ENCODE results near the gene SPC24. TPM values are rescaled to one million over a fixed set of nuclear protein-coding genes. Genes with fewer than 3 reads are reported as not detected.

Gene SPC24
- total and polyA plus RNA-seq, 9 of the 15 experiments (the other 6 are each of a cell fraction or from before 2014, with no cell fraction given): 18.2 to 154 (median 60.9) TPM

DNA sequence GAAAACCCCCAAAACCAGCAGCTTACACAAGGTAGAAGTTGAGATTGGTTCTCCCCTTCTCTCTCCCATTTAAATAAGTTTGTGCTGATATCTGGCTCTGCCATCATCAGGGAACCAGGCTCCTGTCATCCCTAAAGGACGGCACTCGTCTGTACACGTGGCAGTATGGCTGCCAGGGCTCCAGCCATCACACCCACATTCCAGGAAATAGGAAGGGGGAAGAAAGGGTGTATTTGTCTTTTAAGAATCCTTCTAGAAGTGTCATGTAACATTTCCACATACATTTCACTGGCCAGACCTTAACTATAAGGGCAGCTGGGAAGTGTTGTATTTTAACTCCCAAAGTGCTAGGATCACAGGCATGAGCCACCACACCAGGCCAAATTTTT, 10.1 kb downstream of the SPC24 start:
- intact Hi-C loops (cut with micrococcal nuclease): no loop called here
- in situ Hi-C loops (cut with MboI): no loop called here
- no peak overlapping the region for H3K4me3 ChIP-seq
- POLR2A ChIA-PET: interaction anchor here (3.9 kb wide), 1 partner anchor 10 kb away, joined by 52 read pairs; the partner anchor contains the start of gene SPC24
- CTCF ChIA-PET (ENCODE audit: low intra/inter-chr PET ratio): no interaction called here
- H3K9me3 ChIP-seq (replicated peaks; ENCODE audit: control insufficient read depth, insufficient read depth, low read depth, low read length): no peaks in the 10 kb centered on the region
- H3K27ac ChIP-seq (ENCODE audit: extremely low read depth, low read depth, low read length): no peak overlapping the region; the same call in 2 of the 3 replicates
- no peak for DNase-seq (ENCODE audit: extremely low read depth in 1 of 4, low spot score in 3 of 4)
- H4K20me1 ChIP-seq (replicated peaks; ENCODE audit: control insufficient read depth, insufficient read depth, low read length): no peaks in the 10 kb centered on the region; the same call in none of the 2 replicates
- H3K4me2 ChIP-seq (ENCODE audit: insufficient read depth, low read length): no peak overlapping the region
- 89% methylated on average over 3 of the region's 3 CpGs for WGBS (ENCODE audit: insufficient coverage, low coverage, missing lambda C conversion rate)
- H3K9me1 ChIP-seq (ENCODE audit: control insufficient read depth, insufficient read depth, low read length): no peaks in the 10 kb centered on the region
- peaks cover 53% of the 10 kb centered on the region; the same call in 2 of the 3 replicates for H3K36me3 ChIP-seq (ENCODE audit: control insufficient read depth, insufficient read depth, low read length)
- H3K27me3 ChIP-seq (ENCODE audit: control insufficient read depth in 2 of 2, insufficient read depth in 2 of 2, low read length in 2 of 2): no peaks in the 10 kb centered on the region
- H2AFZ ChIP-seq (ENCODE audit: low read depth, low read length): no peak overlapping the region
- no TSS peak for BruUV-seq (replicated peaks)
- FAIRE-seq: no peak
- peaks cover 4% of the 10 kb centered on the region for H3K79me2 ChIP-seq (ENCODE audit: control insufficient read depth, insufficient read depth, low read length)
- peak; percentile 37; the same call in 1 of the 2 replicates for TF ChIP-seq TEAD4 (IDR thresholded peaks at IDR 0.05; ENCODE audit: low read length)
- TF ChIP-seq TEAD4 (CRISPR knock-in tag; IDR thresholded peaks at IDR 0.05; ENCODE audit: borderline replicate concordance): no peak
- no peak for TF ChIP-seq KLF1 (tag; IDR thresholded peaks at IDR 0.05)
- no peak for TF ChIP-seq PRMT5 (CRISPR knock-in tag; IDR thresholded peaks at IDR 0.05)
- TF ChIP-seq RBM25 (IDR thresholded peaks at IDR 0.05; ENCODE audit: low read depth, low read length, severe bottlenecking): peak; percentile 94
- TF ChIP-seq HLTF (IDR thresholded peaks at IDR 0.05): 0 out of 2 replicates have a peak, but pooled peaks have one; percentile 27
- TF ChIP-seq SMAD2 (IDR thresholded peaks at IDR 0.05; ENCODE audit: low read depth, low read length): no peak
- 0 out of 4 replicates have a peak, but pooled peaks of 1 of the 2 experiments have one; percentile 20 for TF ChIP-seq RCOR1 (IDR thresholded peaks at IDR 0.05; ENCODE audit: borderline replicate concordance in 1 of 2, low read depth in 2 of 2, low read length in 2 of 2)
- TF ChIP-seq KDM1A (IDR thresholded peaks at IDR 0.05): peak in 1 of 2 experiments; percentile 36; a peak in 2 of 4 replicates
- TF ChIP-seq, protein P1, sequence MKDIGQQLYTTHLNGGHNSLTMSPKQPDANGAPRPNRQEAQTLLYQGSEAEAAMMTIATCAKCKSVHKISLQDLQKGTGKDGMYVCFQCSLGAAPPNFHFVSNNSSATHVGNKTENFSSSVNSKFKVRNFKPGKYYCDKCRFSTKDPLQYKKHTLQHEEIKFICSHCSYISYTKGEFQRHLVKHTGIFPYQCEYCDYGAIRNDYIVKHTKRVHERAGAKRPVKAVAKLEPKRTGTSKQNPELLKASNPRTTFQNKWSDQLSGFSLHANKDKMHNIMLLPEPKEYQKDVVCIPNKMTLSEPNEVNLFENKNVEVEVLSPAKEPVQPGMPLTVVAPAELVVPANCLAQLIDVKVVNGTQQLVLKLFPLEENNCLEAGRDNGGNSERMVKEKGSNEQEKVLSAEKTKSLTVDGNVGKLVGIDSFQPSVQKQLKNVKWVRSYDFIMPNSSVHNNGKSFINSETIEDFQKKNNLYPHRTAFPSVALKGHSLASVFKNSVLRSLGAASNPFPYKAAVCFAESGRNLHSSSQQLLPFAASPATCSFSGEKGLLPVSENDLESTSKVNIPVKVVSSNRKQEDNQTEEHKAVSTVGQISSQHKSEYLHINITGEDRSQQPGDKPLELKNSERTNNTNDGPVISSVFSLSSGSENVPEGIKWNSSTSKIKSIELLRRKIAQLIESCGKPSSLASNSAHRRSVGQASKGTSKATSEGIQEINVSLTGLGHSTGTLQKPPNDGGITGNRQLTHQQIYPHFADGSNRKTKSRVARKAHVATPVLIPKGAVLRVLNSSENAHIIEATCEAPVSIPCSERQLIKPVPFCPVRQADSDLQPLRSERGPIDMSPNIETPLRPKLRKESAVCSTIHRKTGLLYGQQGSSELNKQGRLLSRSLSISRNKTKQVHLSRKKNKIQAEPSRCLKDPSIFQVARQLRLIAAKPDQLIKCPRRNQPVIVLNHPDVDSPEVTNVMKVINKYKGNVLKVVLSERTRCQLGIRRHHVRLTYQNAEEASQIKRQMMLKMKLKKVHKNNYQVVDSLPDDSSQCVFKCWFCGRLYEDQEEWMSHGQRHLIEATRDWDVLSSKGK (CRISPR knock-in tag; IDR thresholded peaks at IDR 0.05): no peak
- TF ChIP-seq BCOR (IDR thresholded peaks at IDR 0.05): peak; percentile 72; the same call in 1 of the 2 replicates
- no peak for TF ChIP-seq NFIC (IDR thresholded peaks at IDR 0.05)
- TF ChIP-seq FOXK1 (CRISPR knock-in tag; IDR thresholded peaks at IDR 0.05; ENCODE audit: borderline replicate concordance): no peak
- peak; percentile 74; the same call in 1 of the 2 replicates for TF ChIP-seq SMARCA5 (IDR thresholded peaks at IDR 0.05)
- TF ChIP-seq ADNP (tag; IDR thresholded peaks at IDR 0.05): peak; percentile 78; the same call in 1 of the 2 replicates
- no peak overlapping the region for H3K9ac ChIP-seq (ENCODE audit: insufficient read depth in 1 of 2, low read depth in 2 of 2, low read length in 2 of 2)
- peaks cover 19 to 43% of the 10 kb centered on the region in 2 experiments for H3K4me1 ChIP-seq (replicated peaks in 1 of 2; ENCODE audit: control insufficient read depth in 2 of 2, insufficient read depth in 2 of 2, low read length in 2 of 2)
- ATAC-seq: no peak
